GM12892 (cell line): ENCODE data around the gene PLOD2.

ENCODE experiments used
- DNase-seq: peaks from one replicate; pipeline ENCODE4 v3.0.0; 2011; ENCODE audit not compliant: insufficient read length
- FAIRE-seq: peaks from 2 replicates; lab custom pipeline; 2011; peaks lifted over from hg19 to GRCh38; lab: Jason Lieb, UNC
- POLR2A ChIP-seq: IDR thresholded peaks from 2 replicates; pipeline ENCODE4 v1.6.1; 2011; ENCODE audit warnings: low read depth, low read length, control low read depth
- POLR2AphosphoS5 ChIP-seq: IDR thresholded peaks from 2 replicates; pipeline ENCODE4 v1.6.1; 2011; ENCODE audit warnings: low read depth, low read length, control low read depth
- TAF1 ChIP-seq: IDR thresholded peaks from 2 replicates; pipeline ENCODE4 v1.6.1; 2011; ENCODE audit warnings: low read depth, mild to moderate bottlenecking, control low read depth, low read length, borderline replicate concordance

The PLOD2 gene

GRCh38 chr3:146024260-146024659, 136.7 kb downstream of the PLOD2 start:
- FAIRE-seq, result no peak
- TF ChIP-seq TAF1 (no peak), POLR2AphosphoS5 (no peak), POLR2A (no peak)
- DNase-seq, result no peak

- TF ChIP-seq POLR2AphosphoS5 (no peak), TAF1 (no peak), POLR2A (no peak)
- DNase-seq (no peak), FAIRE-seq (no peak)
Observed at GRCh38 chr3:146020969-146021368, 140.0 kb downstream of the PLOD2 start.

- FAIRE-seq (no peak), DNase-seq (no peak)
- TF ChIP-seq POLR2AphosphoS5 (no peak), POLR2A (no peak), TAF1 (no peak)
Observed at GRCh38 chr3:146019508-146019907, 141.5 kb downstream of the PLOD2 start.
